HG02938 (cell line): ENCODE results near the gene LONP2.
"Not testable (repeated sequence)": the region's sequence is repeated elsewhere in the genome, so short reads cannot be mapped to it uniquely, and the experiment has no call there.

Experiments used
- ATAC-seq: cut with Tn5 transposase; IDR thresholded peaks from one replicate; pipeline ENCODE4 v1.9.1; 2021; ENCODE audit warnings: mild to moderate bottlenecking, moderate library complexity; ENCODE audit not compliant: unreplicated experiment

The LONP2 gene

GRCh38 chr16:48287239-48287638 is 43.1 kb downstream of the LONP2 start:
- ATAC-seq, result no peak

- no peak for ATAC-seq
Measured at GRCh38 chr16:48291303-48291702, 47.2 kb downstream of the LONP2 start.

- ATAC-seq, result no peak
Measured at GRCh38 chr16:48291754-48292153, 47.7 kb downstream of the LONP2 start.

GRCh38 chr16:48292452-48292851 is 48.4 kb downstream of the LONP2 start:
- no peak for ATAC-seq

GRCh38 chr16:48294724-48295123 is 50.6 kb downstream of the LONP2 start:
- no peak for ATAC-seq

- no peak for ATAC-seq
Measured at GRCh38 chr16:48295488-48296281, 51.6 kb downstream of the LONP2 start.

- no peak for ATAC-seq
Measured at GRCh38 chr16:48299471-48299870, 55.4 kb downstream of the LONP2 start.

GRCh38 chr16:48300391-48300856 is 56.3 kb downstream of the LONP2 start:
- no peak for ATAC-seq

- ATAC-seq, result no peak
Measured at GRCh38 chr16:48308535-48308934, 64.4 kb downstream of the LONP2 start.

- no peak for ATAC-seq
Measured at GRCh38 chr16:48310908-48311641, 67.0 kb downstream of the LONP2 start.

- ATAC-seq, result not testable (repeated sequence)
Measured at GRCh38 chr16:48313905-48314304, 69.8 kb downstream of the LONP2 start.

- ATAC-seq, result no peak
Measured at GRCh38 chr16:48317026-48317425, 72.9 kb downstream of the LONP2 start.

GRCh38 chr16:48317614-48318315 is 73.7 kb downstream of the LONP2 start:
- no peak for ATAC-seq

- no peak for ATAC-seq
Measured at GRCh38 chr16:48318630-48319029, 74.5 kb downstream of the LONP2 start.

GRCh38 chr16:48321317-48322036 is 77.4 kb downstream of the LONP2 start:
- no peak for ATAC-seq

GRCh38 chr16:48323783-48324775 is 80.0 kb downstream of the LONP2 start:
- no peak for ATAC-seq

- no peak for ATAC-seq
Measured at GRCh38 chr16:48326915-48327314, 82.8 kb downstream of the LONP2 start.

- ATAC-seq, result no peak
Measured at GRCh38 chr16:48329138-48329537, 85.0 kb downstream of the LONP2 start.

GRCh38 chr16:48330189-48330840 is 86.2 kb downstream of the LONP2 start:
- no peak for ATAC-seq
